AG09319 (cell line): ENCODE results near the gene NUDCD2.
"Not testable (repeated sequence)": the region's sequence is repeated elsewhere in the genome, so short reads cannot be mapped to it uniquely, and the experiment has no call there.

Experiments
- DNase-seq: peaks from one replicate; pipeline ENCODE4 v3.0.0-alpha.2; 2010; ENCODE audit warnings: low read depth; ENCODE audit errors: extremely low read depth
- TF ChIP-seq, protein P1 (sequence below): IDR thresholded peaks from 2 replicates; pipeline ENCODE4 v1.5.1; 2011; ENCODE audit warnings: low read depth, mild to moderate bottlenecking, inconsistent platforms, low read length, moderate library complexity

NUDCD2 gene

DNA sequence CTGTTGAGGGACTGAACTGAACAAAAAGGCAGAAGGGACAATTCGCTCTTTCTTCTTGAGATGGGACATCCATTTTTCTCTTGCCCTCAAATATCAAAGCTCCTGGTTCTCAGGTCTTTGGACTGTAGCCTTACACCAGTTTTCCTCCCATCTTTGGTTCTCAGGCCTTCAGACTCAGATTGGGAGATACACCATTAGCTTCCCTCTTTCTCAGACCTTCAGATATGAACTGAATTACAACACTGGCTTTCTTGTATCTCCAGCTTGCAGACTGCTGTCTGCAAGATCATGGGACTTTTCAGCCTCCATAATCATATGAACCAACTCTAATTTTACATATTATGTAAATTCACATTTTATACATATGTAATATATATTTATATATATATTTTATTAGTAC is 35.1 kb downstream of the NUDCD2 start:
- DNase-seq: no peak
- TF ChIP-seq, protein P1, sequence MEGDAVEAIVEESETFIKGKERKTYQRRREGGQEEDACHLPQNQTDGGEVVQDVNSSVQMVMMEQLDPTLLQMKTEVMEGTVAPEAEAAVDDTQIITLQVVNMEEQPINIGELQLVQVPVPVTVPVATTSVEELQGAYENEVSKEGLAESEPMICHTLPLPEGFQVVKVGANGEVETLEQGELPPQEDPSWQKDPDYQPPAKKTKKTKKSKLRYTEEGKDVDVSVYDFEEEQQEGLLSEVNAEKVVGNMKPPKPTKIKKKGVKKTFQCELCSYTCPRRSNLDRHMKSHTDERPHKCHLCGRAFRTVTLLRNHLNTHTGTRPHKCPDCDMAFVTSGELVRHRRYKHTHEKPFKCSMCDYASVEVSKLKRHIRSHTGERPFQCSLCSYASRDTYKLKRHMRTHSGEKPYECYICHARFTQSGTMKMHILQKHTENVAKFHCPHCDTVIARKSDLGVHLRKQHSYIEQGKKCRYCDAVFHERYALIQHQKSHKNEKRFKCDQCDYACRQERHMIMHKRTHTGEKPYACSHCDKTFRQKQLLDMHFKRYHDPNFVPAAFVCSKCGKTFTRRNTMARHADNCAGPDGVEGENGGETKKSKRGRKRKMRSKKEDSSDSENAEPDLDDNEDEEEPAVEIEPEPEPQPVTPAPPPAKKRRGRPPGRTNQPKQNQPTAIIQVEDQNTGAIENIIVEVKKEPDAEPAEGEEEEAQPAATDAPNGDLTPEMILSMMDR: no peak

GRCh38 chr5:163415673-163416072 is 44.2 kb downstream of the NUDCD2 start:
- DNase-seq: not testable (repeated sequence)

DNA sequence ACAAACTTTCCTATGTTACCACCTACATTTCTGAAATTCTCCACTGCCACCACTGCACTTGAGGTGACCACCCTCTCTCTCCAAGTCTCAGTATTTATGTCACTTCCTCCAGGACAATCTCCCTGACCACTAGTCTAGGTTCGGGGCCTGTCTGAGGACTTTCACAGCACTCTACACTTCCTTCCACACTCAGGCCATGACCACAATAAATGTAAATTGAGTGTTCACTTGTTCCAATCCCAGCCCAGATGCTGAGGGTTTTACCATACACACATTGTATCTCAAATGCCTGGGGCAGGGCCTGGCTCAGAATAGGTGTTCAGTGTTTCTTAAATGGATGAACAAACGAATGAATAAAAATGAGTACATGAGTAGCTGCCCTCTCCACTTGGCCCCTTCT is 49.4 kb downstream of the NUDCD2 start:
- DNase-seq: no peak
- TF ChIP-seq, protein P1: no peak

GRCh38 chr5:163409384-163409783 is 50.5 kb downstream of the NUDCD2 start:
- DNase-seq: no peak
- TF ChIP-seq, protein P1: no peak

DNA sequence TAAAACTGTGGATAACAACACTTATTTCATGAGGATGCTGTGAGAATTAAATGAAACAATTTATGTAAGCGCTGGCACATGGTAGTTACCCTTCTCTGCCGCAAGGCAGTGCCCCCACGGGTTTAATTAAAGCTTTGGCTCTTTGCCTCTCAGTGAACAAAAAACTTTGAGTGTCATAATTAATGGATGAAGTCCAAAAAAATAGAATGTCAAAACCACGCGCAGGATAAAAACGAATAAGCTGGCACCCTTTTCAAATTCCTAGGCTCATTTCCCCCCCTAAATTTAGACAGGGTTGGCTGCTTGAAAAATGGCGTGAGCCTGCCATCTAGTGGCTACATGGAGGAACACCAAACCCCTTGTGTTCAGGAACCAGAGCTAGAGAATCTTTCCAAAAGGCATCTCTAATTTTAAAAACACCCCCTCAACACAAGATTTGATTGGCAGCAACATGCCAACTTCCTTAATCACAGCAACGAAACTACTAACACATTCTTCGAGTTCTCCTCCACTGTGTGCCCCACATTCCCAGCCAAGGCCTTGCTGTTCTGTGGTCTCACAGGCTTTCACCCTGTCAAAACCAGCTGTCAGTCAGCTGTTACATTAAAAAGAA is 51.5 kb downstream of the NUDCD2 start:
- TF ChIP-seq, protein P1: peak; percentile 88
- DNase-seq: peak; percentile 10

- TF ChIP-seq, protein P1: no peak
- DNase-seq: no peak
Measured at GRCh38 chr5:163407034-163407655, 52.8 kb downstream of the NUDCD2 start.

DNA sequence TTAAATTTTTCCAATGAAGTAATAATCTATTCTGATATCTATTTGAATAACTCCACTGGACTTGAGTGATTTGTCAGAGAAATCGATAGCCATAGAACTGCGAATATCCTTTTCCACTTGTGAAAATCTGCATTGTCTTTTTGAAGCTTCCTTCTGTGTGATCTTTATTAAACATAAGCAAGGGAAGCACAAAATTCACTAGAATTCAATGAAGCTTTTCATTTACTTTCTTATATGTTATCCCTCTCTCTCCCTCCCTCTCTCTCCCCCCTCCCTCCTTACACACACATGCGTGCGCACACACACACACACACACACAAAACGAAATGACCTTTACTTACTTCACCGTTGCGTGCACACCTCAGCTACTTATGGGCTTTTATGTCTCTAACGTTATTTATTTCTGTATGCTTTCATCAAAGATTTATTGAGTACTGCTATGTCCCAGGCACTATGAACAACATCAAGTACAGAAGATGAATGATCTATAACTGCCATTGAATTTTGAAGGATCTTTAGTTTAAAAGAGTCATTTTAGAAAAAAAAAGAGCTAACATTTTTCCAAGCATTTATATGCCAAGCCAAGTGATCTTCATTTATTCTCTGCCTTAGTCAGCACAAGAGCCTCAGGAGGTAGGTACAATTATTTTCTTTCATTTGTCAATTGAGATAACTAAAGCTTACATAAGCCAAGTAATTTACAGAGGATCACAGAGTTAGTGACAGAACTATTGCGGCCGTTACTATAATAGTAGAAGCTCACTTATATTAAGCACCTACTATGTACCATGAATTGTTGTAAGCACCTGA is 55.3 kb downstream of the NUDCD2 start:
- DNase-seq: no peak
- TF ChIP-seq, protein P1: no peak
